Activated CD4-positive, CD25-positive, alpha-beta regulatory T cell treated with anti-CD3 and anti-CD28 coated beads, Interleukin-2, amount 50 U/mL, for 16 hours (primary cell): ENCODE data around the gene FAM120C.

Experiments
- DNase-seq: peaks from one replicate; pipeline ENCODE4 v3.0.0-alpha.2; 2020; ENCODE audit warnings: low read depth, low spot score

The FAM120C gene

DNA sequence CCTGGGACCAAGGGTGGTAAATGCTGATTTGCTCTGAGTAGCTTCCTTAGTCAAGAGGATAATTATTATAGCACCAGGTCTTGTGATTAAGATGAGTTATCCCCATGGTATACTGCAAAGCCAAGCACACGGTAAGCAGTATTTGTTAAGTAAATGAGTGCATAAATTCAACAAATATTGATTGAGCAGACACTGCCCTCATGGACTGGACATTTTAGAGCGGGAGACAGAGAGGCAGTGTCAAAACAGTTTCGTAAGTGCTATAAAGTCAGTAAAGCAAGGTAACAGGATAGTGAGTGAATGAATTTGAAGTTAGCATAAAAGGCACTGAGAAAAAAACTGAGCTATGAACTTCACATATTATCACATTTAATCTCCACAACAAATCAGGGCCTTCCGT is 152.7 kb downstream of the FAM120C start:
- DNase-seq, result no peak

DNA sequence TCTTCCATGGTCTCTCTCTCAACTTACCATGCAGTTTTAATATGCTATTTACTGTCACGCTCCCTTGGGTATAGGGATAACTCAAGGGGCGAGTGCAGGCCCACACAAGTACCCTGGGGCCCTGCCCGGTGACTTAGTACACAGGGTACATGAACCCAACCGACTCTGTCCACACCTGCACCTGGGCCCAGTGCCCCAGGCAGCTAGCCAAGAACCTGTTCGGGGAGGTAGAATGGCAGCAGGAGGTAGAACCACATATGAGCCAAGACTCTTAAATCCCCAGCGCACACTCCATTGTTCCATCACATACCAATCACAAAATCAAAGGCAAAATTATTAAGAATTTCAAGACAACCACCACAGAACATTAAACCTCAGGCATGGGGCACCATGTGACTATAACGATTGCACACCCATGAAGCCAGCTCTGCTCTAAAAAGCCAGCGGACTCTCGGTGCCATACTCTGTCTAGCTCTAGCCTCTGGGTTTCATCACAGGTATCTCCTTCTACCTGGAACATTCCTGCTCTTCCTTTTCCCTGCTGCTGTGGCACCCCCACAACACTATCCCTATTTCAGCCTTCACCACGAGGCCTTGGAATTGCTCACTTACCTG is 153.4 kb downstream of the FAM120C start:
- no peak for DNase-seq

- no peak for DNase-seq
Observed at GRCh38 chrX:54024350-54024749, 158.7 kb downstream of the FAM120C start.
